Activated CD4-positive, CD25-positive, alpha-beta regulatory T cell treated with anti-CD3 and anti-CD28 coated beads, Interleukin-2, amount 50 U/mL, for 16 hours (primary cell): Measurements from ENCODE around the gene TMC5.
"Not testable (repeated sequence)": the region's sequence is repeated elsewhere in the genome, so short reads cannot be mapped to it uniquely, and the experiment has no call there.

Experiments
- DNase-seq: peaks from one replicate; pipeline ENCODE4 v3.0.0-alpha.2; 2020; ENCODE audit warnings: low read depth, low spot score

TMC5 gene, protein sequence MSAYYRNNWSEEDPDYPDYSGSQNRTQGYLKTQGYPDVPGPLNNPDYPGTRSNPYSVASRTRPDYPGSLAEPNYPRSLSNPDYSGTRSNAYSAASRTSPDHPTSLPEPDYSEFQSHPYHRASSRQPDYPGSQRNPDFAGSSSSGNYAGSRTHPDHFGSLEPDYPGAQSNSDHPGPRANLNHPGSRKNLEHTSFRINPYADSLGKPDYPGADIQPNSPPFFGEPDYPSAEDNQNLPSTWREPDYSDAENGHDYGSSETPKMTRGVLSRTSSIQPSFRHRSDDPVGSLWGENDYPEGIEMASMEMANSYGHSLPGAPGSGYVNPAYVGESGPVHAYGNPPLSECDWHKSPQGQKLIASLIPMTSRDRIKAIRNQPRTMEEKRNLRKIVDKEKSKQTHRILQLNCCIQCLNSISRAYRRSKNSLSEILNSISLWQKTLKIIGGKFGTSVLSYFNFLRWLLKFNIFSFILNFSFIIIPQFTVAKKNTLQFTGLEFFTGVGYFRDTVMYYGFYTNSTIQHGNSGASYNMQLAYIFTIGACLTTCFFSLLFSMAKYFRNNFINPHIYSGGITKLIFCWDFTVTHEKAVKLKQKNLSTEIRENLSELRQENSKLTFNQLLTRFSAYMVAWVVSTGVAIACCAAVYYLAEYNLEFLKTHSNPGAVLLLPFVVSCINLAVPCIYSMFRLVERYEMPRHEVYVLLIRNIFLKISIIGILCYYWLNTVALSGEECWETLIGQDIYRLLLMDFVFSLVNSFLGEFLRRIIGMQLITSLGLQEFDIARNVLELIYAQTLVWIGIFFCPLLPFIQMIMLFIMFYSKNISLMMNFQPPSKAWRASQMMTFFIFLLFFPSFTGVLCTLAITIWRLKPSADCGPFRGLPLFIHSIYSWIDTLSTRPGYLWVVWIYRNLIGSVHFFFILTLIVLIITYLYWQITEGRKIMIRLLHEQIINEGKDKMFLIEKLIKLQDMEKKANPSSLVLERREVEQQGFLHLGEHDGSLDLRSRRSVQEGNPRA

DNA sequence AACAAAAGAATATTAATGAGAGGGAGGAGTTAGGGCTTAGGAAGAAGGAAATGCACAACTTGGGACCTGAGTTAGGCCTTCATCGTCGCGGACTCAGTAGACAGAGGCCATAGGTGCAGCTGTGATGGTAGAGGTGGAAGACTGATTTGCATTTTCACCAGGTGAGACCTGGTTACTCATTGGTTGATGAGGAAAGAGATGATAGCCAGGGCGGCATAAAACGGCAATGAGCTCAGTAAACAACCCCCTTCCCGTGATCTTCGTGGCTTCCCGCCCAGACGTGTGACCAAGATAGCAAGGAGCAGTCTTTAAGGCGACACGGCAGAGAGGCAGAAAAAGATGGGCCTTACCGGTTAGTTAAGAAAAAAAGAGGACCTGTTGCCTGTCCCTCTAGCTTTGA, at the start of gene TMC5:
TMC5 (plus strand) TSS at position 244 of the 400 bp plus-strand sequence. CDS start 22,156 bp downstream, outside the sequence.
- no peak for DNase-seq

DNA sequence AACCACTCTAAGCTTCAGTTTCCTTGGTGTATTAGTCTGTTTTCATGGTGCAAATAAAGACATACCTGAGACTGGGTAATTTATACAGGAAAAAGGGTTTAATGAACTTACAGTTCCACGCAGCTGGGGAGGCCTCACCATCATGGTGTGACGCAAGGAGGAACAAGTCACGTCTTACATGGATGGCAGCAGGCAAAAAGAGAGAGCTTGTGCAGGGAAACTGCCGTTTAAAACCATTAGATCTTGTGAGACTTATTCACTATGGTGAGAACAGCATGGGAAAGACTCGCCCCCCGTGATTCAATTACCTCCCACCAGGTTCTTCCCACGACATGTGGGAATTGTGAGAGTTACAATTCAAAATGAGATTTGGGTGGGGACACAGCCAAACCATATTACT, 45.1 kb upstream of the TMC5 start:
- DNase-seq, result not testable (repeated sequence)

DNA sequence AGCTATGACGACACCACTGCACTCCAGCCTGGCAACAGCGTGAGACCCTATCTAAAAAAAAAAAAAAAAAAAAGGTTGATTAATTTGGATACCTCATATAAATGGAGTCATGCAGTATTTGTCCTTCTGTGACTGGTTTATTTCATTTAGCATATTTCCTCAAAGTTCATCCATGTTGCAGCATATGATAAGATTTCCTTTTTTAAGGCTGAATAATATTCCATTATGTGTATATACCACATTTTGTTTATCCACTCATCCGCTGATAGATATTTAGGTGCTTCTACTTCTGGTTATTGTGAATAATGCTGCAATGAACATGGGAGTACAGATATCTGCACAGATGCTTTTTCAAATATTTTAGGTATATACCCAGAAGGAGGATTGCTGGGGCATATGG, 43.3 kb upstream of the TMC5 start:
- DNase-seq, result no peak

DNA sequence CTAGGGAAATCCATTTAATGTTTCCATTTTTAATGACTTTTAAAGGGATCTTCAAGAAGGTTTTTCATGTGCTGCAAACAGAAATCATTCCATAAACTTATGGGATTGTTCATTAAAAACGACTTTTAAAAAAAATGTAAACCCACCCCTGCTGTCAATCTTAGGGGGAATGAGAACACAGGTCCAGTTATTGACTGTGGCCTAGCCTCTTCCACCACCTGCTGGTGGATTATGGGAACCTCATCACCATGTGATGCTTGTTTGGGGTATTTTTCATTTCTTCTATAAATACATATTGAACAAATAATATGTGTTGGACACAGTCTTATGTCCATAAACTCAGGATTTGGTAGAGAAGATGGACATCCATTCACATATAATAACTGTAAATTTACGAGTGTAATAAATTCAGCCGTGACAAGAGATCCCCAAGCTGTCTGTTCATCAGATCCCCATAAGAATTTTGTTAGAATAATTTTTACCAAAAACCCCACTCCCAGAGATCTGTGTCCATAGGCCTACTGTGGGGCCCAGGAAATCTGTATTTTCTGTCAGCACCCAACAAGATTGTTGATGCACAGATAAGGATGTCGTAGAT, 42.0 kb upstream of the TMC5 start:
- DNase-seq, result no peak

DNA sequence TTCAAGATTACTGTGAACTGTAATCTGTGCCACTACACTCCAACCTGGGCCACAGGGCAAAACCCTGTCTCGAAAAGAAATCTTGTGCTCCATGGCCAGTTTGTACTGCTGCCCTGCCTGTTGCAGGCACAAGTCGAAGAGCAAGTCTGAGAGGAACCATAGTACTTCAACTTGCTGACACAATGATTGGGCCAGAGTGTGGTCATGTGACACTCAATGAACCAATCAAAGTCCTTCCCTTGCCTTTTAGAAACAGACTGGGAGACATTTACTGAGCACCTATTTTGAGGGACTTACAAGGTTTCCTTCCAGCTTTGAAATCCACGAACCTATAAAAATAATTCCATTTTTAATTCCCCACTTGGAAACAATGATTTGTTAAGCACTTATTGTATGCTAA, 39.8 kb upstream of the TMC5 start:
- no peak for DNase-seq

DNA sequence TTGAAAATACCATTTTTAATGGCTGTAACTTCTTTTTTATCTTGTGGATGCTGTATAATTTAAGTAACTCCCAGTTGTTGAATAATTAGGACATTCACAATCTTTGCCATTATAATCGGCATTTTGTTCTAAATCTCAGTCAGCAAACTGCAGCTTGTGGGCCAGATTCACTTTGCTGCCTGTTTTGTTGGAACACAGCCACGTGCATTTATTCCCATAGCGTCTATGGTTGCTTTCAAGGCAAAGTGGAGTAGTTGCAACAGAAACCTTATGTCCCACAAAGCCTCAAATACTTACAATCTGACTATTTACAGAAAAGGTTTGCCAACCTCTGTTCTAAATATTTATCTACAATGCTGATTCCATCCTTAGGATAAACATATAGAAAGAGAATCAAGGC, 39.2 kb upstream of the TMC5 start:
- no peak for DNase-seq

DNA sequence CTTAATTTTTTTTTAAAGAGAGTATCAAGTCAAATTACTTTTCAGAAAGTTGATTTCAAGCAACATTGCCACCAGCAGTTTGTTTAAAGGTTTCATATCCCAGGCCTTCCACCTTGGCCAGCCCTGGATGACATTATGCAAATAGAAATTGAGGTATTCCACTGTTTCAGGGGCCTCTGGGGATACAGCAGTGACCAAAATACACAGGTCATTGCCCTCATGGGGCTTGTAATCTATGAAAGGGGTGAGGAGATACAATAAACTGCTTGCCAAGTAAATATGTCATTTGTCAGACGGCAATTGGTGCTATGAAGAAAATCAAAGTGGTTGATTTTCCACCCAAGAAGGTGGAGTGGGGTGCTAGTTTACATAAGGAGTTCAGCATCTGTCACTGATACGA, 37.8 kb upstream of the TMC5 start:
- DNase-seq, result no peak

DNA sequence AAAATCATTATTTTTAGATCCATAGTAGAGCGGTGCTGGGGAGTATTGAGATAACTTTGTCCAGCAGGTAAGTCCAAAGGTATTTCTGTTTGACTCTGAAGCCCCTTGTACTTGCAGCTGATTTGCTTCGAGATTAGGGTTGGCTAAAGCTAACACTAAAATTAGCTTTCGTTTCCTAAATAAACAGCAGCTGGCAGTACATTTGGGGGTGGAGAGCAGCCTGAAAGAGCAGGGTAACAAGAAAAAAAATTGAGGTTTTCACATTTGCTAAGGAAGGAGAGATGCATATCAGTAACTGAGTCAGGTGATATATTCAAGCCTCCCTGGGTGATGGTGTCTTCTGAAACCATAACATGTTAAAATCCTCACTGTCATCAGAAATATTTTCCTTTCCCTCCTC, 37.4 kb upstream of the TMC5 start:
- DNase-seq, result no peak

DNA sequence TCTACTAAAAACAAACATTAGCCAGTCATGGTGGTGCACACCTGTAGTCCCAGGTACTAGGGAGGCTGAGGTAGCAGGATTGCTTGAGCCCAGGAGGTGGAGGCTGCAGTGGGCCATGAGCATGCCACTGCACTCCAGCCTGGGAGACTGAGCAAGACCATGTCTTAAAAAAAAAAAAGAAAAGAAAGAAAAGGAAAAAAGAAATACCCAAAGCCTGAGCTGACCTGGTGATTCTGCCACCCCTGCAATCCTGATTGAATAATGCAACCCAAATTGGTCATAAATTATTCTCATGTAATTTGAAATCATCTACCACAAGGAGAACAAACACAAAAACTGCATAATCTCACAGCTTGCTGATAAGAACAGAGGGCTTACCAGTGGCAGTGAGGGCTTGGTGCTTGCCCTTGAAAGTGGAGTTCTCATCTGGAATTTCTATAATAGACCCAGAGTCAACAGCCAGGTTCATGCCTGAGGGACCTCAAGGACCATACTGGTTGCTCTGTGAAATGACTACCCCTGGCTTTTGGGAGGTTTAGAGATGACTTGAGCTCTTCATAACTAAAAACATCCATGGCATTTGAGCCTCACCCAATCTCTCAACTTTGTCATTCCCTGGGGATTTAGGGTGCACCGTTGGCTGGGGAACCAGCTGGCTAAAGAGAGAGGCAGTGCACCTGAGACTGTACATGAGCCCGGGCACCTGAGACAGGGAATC, 35.4 kb upstream of the TMC5 start:
- DNase-seq, result no peak

DNA sequence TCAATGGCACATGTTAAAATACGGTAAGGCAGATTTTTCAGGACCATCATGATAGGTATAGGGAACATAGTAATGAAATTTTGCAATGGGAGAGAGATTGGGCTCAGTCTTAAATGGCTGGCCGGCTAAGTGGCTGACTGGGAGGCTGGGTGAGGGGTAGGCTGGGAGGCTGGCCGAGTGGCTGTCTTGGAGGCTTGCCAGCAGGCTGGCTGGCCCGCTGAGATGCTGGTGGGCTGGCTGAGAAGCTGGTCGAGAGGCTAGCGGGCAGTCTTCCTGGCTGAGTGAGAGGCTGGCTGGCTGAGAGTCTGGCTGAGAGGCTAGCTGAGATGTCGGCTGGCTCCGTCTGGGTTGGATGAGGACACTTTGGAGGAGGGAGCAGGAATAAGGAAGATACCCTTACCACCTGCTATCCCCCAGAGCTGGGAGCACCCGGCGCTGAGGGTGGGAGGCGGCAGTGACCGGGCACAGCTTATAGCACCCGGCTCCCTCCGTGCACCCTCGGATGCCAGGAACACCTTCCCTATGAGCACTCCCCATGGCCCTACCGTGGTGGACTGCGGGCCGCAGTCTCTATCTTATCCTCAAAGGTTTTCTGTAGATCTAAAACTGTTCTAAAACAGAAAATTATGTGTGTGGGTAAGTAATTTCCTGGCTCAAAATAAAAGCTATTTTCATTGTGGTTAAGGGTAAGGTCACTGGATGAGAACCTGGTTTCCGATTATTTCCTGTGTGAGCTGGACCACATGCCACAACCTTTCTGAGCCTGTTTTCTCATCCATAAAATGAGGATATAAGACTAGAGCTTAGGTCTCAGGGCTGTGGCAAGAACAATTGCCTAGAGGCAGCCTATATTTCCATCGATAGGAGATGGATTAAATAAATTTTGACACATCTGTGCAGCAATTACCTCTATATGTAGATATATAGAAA, 34.5 kb upstream of the TMC5 start:
- no peak for DNase-seq

DNA sequence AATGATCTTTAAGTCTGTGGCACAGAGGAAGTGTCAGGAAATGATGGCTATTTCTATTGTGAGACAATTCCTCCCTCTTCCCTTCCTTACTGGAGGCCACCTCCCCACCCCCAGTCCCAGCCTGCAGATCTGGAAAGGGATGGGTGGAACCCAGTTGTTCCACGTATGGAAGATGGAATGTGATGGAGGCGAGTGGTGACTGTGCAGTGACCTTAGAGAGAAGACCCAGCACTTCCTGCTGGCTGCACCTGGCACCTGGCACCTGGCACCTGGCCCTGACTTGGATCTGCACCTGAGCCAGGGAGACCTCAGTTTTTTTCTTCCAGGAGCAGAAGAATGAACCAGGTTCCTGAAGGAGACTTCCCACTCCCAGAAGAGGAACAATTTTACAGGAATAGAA, 33.0 kb upstream of the TMC5 start:
- no peak for DNase-seq

DNA sequence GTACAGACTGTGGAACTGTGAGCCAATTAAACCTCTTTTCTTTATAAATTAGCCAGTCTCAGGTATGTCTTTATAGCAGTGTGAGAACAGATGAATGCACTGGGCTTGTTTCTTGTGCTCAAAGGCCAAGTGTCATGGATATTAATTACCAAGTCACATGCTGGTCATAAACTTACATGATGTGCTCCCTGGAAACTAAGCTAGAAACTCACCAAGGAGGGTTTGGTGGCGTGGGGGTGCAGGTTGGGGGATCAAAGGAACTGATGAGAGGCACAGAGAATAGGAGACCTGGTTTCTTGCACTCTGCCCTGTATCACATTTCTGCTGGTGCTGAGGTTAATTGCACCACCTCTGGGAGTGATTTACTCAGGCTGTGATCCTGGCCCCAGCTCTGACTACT, 31.2 kb upstream of the TMC5 start:
- DNase-seq, result no peak

DNA sequence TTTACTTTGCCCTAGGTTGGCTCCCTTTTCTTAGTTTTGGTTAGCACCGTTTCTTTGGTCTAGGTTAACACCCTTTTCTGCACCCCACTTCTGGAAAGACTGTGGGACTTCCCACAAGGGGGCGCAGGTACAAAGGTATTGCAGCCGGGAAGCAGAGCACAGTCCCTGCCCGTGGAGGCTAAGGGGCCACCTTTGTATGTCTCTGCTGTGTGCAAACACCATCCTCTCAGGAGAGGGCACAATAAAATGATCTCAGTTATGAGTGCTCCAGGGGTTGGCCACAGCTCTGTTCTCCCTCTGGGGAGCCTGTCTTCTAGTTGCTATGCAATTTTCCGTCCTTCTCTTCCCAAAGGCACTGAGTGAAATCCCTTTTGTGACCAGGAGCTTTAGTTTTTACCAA, 28.4 kb upstream of the TMC5 start:
- DNase-seq, result peak; percentile 0

DNA sequence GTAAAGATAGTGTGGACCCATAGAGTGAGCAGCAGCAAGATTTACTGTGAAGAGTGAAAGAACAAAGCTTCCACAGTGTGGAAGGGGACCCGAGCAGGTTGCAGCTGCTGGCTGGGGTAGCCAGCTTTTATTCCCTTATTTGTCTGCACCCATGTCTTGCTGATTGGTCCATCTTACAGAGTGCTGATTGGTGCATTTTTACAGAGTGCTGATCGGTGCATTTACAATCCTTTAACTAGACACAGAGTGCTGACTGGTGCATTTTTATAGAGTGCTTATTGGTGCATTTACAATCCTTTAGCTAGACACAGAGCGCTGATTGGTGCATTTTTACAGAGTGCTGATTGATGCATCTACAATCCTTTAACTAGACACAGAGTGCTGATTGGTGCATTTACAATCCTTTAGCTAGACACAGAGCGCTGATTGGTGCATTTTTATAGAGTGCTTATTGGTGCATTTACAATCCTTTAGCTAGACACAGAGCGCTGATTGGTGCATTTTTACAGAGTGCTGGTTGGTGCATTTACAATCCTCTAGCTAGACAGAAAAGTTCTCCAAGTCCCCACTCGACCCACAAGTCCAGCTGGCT, 26.4 kb upstream of the TMC5 start:
- DNase-seq, result not testable (repeated sequence)

DNA sequence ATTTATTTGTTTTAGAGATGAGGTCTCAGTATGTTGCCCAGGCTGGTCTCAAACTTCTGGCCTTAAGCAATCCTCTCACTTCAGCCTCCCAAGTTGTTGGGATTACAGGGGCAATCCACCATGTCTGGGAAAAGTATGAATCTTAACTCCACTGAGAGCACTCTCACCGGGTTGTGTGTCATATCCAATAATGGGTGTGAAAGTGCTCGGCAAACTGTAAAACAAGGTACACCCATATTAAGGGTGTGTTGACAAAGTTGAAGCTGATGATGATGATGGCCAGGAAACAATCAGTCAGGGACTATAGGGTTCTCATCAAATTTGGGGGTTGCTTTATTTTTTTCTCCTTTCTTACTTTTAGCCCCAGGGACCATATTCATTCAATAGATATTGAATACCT, 25.3 kb upstream of the TMC5 start:
- DNase-seq, result no peak

DNA sequence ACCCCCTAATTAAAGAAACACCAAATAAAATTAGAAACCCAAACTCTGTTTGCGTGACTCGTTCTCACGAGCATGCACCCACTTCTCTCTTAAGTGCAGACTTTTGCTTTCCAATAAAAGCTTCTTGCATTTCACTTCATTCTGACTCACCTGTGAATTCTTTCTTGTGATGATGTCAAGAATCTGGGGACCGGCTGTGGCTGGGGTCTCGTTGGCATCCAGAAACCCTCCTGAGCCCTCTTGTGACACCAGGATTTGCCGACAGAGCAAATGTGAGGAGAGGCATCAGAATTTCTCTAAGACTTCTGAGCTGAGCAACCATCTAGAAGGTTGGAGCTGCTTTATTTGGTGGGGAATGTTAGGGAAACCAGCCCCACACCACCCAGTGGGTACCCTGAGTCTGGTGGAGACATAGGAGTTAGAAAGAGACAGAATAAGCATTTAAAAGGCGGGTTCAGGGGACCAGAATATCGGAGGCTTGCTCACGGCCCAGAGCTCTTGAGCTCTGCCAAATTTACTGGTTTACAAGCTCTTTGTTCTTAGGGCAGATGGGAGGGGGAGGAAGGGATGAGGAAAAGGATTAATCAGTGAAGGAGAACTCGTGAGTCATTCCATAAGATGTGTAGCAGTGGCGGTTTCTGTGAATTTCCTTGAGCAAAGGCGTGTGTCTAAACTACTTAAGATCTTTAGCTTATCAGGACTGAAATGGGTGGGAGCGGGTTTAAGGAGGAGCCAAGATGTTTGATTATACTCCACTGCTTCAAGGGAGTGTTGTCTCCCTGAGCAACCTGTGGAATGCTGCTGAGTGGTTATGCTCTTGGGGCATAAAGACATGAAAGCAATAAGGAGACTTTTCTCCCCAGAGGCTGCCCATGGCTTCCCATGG, 24.2 kb upstream of the TMC5 start:
- DNase-seq, result no peak

DNA sequence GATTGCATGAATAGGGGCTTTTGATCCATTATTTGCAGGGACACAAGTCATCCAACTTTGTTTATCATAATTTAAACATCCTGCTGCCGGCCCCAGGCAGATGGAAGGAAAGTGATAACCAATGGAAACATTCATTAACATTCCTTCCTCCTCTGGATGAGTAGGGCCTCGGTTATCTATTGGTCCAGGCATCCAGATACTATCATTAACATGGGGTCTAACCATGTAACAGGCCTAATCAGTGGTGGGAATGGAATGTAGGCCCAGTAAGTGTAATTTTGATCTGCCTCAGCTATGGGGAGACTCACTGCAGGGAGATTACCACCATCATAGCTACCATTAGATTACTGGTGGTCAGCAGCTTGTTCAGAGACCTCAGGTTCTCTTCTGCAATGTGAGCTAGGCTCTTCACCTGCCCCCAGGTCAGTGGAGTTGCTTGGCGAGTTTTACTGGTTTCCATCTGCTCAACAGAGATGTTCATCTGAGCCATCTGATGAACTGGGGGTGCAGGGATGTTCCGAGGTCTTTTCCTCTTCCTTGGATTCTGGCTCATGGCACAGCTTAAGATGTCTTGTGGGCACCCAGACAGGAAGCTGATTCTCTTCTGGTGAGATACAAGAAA, 21.9 kb upstream of the TMC5 start:
- DNase-seq, result not testable (repeated sequence)

DNA sequence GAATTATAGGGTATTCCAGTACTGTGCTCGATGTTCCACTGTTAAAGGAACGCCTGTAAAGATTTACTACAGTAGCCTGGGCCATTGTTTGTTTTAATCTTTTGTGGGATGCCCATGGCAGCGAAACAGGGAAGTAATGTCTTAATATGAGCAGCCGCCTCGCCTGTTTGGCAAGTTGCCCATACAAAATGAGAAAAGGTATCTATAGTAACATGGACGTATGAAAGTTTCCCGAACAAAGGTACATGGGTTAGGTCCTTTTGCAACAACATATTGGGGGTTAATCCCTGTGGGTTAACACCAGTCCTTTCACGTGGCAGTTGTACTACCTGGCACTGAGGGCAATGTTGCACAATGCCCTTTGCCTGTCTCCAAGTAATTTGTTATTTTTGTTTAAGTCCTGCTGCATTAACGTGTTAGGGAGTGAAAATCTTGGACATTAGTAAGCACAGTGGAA, 21.1 kb upstream of the TMC5 start:
- DNase-seq, result no peak
